BJ (cell line): ENCODE results near the gene SLC45A1. TPM values are rescaled to one million over a fixed set of nuclear protein-coding genes. Genes with fewer than 3 reads are reported as not detected.

ENCODE experiments used
- CTCF ChIA-PET: fragments of 350-600 bp; formaldehyde crosslinking; extraction: SDS; loops from one replicate; lab custom pipeline; 2021; ENCODE audit warnings: antibody characterized with exemption, inconsistent platforms; lab: Yijun Ruan, JAX
- POLR2A ChIA-PET: fragments of 300-600 bp; sonication (Branson Sonifier 250); formaldehyde crosslinking; extraction: SDS; loops from one replicate; lab custom pipeline; 2021; ENCODE audit warnings: antibody characterized with exemption; lab: Charles Lee
- DNase-seq: peaks from one replicate; pipeline ENCODE4 v3.0.0-alpha.2; 2011; ENCODE audit warnings: low read depth
- H3K27me3 ChIP-seq: 2 replicates; pipeline ENCODE4 v1.6.0; 2011; ENCODE audit warnings: low read length; ENCODE audit not compliant: control insufficient read depth, insufficient read depth
- H3K36me3 ChIP-seq: 2 replicates; pipeline ENCODE4 v1.5.1; 2011; ENCODE audit warnings: low read length; ENCODE audit not compliant: control insufficient read depth, insufficient read depth
- H3K4me3 ChIP-seq: 2 replicates; pipeline ENCODE4 v1.5.1; 2011; ENCODE audit warnings: low read depth, mild to moderate bottlenecking, control low read depth, low read length
- polyA plus RNA-seq: library from polyadenylated mRNA; depleted of rRNA; stranded (reverse); fragments of >200 nt; gene quantifications from 2 replicates; pipeline ENCODE4 v1.2.3, GENCODE V29; 2011
- TF ChIP-seq, protein P1 (sequence below): IDR thresholded peaks from 2 replicates; pipeline ENCODE4 v1.5.1; 2011; ENCODE audit warnings: low read depth, mild to moderate bottlenecking, control low read depth, inconsistent platforms, low read length, moderate library complexity; ENCODE audit not compliant: insufficient read depth

The SLC45A1 gene
- polyA plus RNA-seq, 1 experiment = 1.4 TPM

DNA sequence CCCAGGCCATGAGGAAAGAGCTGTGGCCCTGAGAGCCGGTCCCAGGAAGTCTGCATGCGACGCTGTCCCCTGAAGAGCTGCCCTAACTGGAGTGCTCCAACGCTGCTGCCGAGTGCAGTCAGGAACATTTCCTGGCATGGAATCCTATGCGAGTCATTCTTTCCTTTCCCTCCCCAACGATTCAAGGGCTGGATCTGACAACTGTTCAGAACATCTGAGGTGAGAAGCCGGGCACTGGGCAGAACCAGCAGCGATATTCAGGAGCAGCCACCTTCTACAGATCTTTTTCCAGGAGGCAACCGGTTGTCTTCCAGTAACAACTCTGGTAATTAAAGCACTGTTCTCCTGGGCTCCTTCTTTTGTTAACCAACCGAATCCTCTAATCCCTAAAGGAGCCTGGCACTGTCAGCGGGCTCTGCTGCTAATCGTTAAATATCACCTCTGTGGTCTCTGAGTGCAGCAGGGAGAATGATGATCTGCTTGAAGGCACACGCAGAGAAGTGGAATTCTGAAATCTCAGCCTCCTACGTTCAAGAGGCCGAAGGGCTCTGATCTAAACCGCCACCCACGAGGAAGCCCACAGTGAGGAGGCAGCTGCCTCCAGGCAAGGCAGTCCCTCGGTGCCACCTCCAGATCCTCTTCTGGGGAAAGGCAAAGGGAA, 55.8 kb downstream of the SLC45A1 start:
- DNase-seq = peak; percentile 36
- POLR2A ChIA-PET = no interaction called here
- H3K27me3 ChIP-seq = no peaks in the 10 kb centered on the region
- H3K36me3 ChIP-seq = peaks cover 2% of the 10 kb centered on the region
- CTCF ChIA-PET = interaction anchor here (0.7 to 1.6 kb wide), 8 partner anchors 8 to 141 kb away, joined by 3 to 4 read pairs (median 3); no protein-coding TSS in a partner anchor
- H3K4me3 ChIP-seq = no peak overlapping the region
- TF ChIP-seq, protein P1, sequence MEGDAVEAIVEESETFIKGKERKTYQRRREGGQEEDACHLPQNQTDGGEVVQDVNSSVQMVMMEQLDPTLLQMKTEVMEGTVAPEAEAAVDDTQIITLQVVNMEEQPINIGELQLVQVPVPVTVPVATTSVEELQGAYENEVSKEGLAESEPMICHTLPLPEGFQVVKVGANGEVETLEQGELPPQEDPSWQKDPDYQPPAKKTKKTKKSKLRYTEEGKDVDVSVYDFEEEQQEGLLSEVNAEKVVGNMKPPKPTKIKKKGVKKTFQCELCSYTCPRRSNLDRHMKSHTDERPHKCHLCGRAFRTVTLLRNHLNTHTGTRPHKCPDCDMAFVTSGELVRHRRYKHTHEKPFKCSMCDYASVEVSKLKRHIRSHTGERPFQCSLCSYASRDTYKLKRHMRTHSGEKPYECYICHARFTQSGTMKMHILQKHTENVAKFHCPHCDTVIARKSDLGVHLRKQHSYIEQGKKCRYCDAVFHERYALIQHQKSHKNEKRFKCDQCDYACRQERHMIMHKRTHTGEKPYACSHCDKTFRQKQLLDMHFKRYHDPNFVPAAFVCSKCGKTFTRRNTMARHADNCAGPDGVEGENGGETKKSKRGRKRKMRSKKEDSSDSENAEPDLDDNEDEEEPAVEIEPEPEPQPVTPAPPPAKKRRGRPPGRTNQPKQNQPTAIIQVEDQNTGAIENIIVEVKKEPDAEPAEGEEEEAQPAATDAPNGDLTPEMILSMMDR = no peak

DNA sequence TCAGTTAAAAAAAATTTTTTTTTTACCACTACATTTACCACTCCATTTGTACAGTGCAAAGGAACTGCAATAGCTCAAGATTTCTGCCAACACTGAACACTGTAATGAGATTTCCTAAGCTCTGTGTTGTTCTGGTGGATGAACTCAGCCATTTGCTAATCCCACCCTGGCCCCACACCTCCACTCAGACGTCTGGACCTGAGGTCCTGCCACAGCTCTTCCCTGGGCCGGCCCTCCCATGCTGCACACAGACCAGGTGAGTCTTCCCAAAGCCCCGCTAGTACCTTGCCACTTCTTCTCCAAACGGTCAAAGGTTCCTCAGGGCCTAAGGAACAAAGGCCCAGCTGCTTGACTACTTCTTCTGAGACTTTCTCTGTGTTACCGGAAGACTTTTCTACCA, 56.4 kb downstream of the SLC45A1 start:
- DNase-seq = no peak
- H3K27me3 ChIP-seq = no peaks in the 10 kb centered on the region
- H3K4me3 ChIP-seq = no peak overlapping the region
- ChIA-PET POLR2A (no interaction called here), CTCF (interaction anchor here (0.7 to 1.6 kb wide), 6 partner anchors 13 to 141 kb away, joined by 3 to 4 read pairs (median 3); no protein-coding TSS in a partner anchor)
- TF ChIP-seq, protein P1 = no peak
- H3K36me3 ChIP-seq = peaks cover 2% of the 10 kb centered on the region

DNA sequence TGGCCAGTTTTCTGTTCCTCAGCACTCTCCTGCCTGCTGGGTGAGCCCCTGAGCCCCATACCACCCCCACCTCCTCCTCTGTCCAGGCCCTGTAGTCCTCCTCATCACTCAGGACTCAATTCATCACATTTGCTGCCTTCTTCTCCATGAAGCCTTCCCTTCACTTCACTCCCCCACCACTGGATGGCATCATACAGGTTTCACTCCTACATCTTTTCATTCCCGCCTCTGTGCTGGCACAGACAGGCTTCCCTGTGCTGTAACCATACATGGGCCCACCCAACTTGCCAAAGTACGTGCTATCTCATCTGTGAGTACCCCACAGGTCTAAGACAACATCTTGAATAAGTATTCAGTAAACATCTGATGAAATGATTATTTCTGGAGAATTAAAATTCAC, 56.9 kb downstream of the SLC45A1 start:
- no peak for DNase-seq
- TF ChIP-seq, protein P1 = peak; percentile 46
- ChIA-PET POLR2A (no interaction called here), CTCF (interaction anchor here (0.7 to 1.5 kb wide), 4 partner anchors 12 to 140 kb away, joined by 3 to 4 read pairs (median 3); no protein-coding TSS in a partner anchor)
- Histone ChIP-seq H3K4me3 (no peak overlapping the region), H3K27me3 (no peaks in the 10 kb centered on the region), H3K36me3 (peaks cover 4% of the 10 kb centered on the region)

DNA sequence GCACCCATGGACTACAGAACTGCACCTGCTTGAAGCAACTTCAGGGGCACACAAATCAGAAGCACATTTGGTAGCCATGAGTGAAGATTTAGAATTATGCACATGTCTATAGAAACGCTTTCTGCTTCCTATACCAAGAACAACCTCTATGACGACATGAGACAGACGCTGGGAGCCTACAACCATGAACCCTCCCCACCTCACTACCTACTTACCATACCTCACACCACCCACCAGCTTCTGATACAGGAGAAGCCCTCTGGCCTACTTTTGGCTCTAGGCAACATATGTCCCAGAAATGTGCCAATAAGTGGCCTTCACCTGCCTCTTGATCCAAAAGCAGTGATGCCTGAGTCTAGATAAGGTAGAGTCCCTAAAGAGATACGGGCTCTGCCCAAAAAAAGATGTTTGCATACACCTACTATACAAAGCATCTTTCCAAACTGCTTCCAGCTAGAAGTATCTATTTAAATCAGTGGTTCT, 58.5 kb downstream of the SLC45A1 start:
- TF ChIP-seq, protein P1 = no peak
- ChIA-PET CTCF (interaction anchor here (1.0 to 1.1 kb wide), 2 partner anchors 18 to 26 kb away, joined by 3 read pairs; no protein-coding TSS in a partner anchor), POLR2A (no interaction called here)
- Histone ChIP-seq H3K4me3 (no peak overlapping the region), H3K36me3 (peaks cover 9% of the 10 kb centered on the region), H3K27me3 (no peaks in the 10 kb centered on the region)
- DNase-seq = no peak

DNA sequence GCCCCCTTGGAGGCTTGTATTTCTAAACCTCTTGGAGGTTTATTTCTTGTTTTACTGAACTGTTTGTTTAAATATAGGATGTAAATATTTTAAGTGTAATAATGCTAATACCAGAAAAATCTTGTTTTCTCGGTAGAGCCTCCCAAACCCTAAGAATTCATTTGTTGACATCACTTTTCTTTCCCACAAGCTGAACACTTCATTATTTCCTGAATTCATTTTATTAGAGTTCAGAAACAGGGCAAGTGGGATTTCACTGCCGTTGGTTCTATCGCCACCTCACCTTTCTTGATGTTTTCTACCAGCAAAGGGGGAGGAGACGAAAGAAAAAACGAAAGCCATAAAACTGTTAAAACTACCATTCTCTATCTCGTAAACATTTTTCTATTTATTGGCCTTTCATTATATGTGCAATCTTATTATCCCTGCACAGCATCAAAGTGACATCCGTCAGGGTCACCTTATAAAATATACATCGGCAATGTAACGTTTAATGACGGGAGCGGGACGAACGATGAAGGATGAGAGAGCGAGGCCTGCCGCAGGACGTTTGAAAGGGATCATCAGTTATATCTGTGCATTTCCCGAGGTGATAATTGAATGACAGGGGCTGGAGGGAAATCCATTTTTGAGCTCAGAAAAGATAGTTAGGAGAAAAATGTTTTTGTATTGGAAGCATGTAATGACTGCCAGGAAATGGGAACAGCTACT, 59.5 kb downstream of the SLC45A1 start:
- no peaks in the 10 kb centered on the region for H3K27me3 ChIP-seq
- no peak for DNase-seq
- TF ChIP-seq, protein P1 = no peak
- no peak overlapping the region for H3K4me3 ChIP-seq
- peaks cover 9% of the 10 kb centered on the region for H3K36me3 ChIP-seq
- CTCF ChIA-PET = interaction anchor here (1.0 to 1.6 kb wide), 3 partner anchors 17 to 32 kb away, joined by 3 read pairs; no protein-coding TSS in a partner anchor
- POLR2A ChIA-PET = no interaction called here
